ENCODE data around the gene SF3A1.
"Not testable (repeated sequence)": the region's sequence is repeated elsewhere in the genome, so short reads cannot be mapped to it uniquely, and the experiment has no call there.

Gene SF3A1

GRCh38 chr22:30357236-30357570, 509 bp upstream of the SF3A1 start:
- in situ Hi-C loops (cut with MboI; ENCODE audit: low sequenced_read_pairs), result no loop called here

- in situ Hi-C loops (cut with MboI; ENCODE audit: low sequenced_read_pairs), result no loop called here
Observed at GRCh38 chr22:30354644-30355043, 2.0 kb downstream of the SF3A1 start.

GRCh38 chr22:30351226-30351625, 5.5 kb downstream of the SF3A1 start:
- in situ Hi-C loops (cut with MboI; ENCODE audit: low sequenced_read_pairs), result no loop called here

DNA sequence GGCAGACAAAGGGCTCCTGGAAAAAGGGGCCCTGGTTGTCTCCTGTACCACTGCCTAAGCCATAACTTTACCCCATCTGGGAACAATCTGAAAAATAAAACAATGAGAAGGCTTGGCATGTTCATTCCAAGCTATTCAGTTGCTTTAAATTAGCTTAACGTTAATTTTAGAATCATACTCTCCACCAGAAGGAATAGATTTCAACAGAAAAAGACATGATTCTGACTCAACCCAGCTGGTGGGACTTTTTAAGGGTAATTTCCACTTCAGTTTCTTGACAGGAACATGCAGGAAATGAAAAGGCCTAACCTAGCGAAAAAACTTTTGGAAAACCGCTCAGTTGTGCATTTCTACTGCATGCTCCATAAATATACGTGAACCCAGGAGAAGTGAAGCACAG, 7.9 kb downstream of the SF3A1 start:
- in situ Hi-C loops (cut with MboI; ENCODE audit: low sequenced_read_pairs), result no loop called here

DNA sequence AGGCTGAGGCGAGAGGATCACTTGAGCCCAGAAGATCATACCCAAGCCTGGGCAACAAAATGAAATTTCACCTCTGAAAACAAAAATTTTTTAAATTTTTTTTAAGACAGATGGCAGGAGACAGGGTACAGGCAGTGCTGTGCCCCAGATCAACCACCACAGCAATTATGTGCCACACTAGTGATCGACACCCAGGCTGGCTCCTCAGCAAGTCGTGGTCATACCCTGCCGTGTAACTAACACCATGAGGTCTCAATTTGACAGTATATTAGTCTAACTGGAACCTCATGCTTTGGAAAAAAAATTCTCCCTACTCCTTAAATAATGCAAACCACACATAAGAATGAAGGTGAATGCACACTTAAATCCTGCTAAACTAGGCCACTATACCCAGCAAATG, 8.3 kb downstream of the SF3A1 start:
- in situ Hi-C loops (cut with MboI; ENCODE audit: low sequenced_read_pairs), result no loop called here

DNA sequence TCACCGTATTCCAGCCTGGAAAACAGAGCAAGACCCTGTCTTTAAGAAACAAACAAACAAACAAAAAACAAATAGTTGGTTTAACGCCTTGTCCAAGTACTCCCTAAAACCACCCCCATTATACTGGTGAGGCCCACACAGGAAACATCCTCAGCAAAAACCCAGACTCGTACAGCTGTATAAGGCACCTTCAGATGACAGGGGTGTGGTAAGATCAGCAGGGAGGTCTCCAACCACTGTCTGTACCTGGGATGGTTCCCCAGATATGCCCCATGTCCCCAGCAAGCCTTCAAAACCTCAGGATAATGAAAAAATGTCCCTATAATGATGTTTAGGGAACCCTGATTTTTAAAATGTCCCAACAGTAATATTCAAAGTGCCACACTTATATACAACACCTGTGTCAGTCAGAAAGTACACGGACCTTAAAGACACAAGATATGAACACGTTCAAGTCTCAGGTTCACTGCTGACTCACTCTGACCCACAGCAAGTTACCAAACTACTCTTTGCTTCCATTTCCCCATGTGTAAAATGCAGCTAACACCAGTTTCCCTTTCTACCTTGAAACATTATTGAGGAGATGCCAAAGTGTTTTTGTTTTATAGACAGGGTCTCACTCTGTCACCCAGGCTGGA, 9.3 kb downstream of the SF3A1 start:
- in situ Hi-C loops (cut with MboI; ENCODE audit: low sequenced_read_pairs), result no loop called here

GRCh38 chr22:30344447-30345200, 12.1 kb downstream of the SF3A1 start:
- in situ Hi-C loops (cut with MboI; ENCODE audit: low sequenced_read_pairs), result no loop called here

GRCh38 chr22:30340911-30341685, 15.6 kb downstream of the SF3A1 start:
- in situ Hi-C loops (cut with MboI; ENCODE audit: low sequenced_read_pairs), result no loop called here

DNA sequence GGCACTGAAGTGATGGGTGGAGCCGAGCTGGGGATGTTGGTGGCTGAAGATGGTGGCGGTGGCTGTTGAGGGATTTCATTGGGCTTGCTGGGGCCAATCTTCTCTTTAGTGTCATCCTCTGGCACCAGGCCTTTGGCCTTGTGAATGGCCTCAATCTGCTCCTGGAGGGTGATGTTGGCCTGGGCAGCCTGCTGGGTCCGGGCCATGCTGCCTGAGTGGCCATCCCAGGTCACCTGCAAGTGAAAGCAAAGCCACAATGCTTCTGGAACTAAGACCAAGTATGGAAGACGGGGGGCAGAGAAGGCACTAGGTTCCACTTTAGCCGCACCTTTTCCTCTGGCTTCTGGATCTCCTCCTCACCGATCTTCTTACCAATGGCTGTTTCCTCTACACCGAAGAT, 17.9 kb downstream of the SF3A1 start:
- in situ Hi-C loops (cut with MboI; ENCODE audit: low sequenced_read_pairs), result no loop called here

- in situ Hi-C loops (cut with MboI; ENCODE audit: low sequenced_read_pairs), result not testable (repeated sequence)
Observed at GRCh38 chr22:30338341-30338740, 18.4 kb downstream of the SF3A1 start.

- in situ Hi-C loops (cut with MboI; ENCODE audit: low sequenced_read_pairs), result no loop called here
Observed at GRCh38 chr22:30337461-30337778, 19.3 kb downstream of the SF3A1 start.

DNA sequence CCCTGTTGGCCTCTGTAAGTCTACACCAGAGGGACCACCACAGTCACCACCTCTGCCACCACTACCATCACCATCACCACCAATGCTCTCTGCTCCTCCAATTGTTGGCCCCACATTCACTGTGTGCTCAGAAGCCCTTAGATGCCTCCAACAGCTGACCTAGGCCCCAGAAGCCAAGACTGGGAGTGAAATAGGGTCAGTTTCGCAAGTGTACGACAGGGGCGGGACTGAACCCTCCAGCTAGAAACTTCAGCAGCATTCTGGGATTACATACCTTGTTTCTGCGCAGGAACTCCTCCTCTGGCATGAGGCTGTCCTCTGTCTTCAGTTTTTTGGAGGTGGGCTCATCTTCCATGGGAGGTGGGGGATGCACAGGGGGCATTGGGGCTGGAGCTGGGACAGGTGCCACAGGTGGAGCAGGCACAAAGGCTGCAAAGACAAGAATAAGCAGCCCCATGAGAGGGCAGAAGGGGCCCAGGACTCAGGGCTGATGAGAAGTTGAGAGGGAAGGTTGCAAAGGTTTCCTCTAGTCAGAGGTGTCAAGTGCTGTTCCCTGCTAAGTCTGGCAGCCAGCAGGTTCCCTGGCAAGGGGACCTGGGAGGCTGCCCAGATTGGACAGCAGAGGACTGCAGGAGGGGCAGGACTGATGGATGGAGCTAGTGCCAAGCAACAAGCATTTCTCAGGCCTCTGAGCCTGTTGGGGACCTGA, 19.8 kb downstream of the SF3A1 start:
- in situ Hi-C loops (cut with MboI; ENCODE audit: low sequenced_read_pairs), result no loop called here

DNA sequence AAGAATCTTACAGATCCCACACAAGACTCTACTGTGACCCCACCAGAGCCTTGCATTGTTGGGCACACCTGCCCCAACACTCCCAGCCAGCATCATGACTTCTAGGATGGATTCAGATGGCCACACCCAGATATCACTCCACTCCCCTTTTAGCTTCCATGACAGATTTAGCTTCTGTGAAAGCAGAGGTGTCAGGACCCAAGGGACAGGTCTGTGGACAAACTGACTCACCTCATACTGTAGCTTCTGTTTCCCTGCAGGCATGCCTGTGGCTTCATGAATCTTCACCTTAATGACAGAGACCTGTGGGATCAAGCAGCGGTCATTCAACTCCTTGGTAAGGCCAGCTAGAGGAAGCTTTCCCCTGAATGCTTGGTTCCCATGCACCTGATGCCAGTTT, 21.5 kb downstream of the SF3A1 start:
- in situ Hi-C loops (cut with MboI; ENCODE audit: low sequenced_read_pairs), result no loop called here

- in situ Hi-C loops (cut with MboI; ENCODE audit: low sequenced_read_pairs), result no loop called here
Observed at GRCh38 chr22:30334646-30335045, 22.0 kb downstream of the SF3A1 start.

- in situ Hi-C loops (cut with MboI; ENCODE audit: low sequenced_read_pairs), result no loop called here
Observed at GRCh38 chr22:30333707-30334087, 23.0 kb downstream of the SF3A1 start.

- in situ Hi-C loops (cut with MboI; ENCODE audit: low sequenced_read_pairs), result no loop called here
Observed at GRCh38 chr22:30332994-30333706, 23.5 kb downstream of the SF3A1 start.

DNA sequence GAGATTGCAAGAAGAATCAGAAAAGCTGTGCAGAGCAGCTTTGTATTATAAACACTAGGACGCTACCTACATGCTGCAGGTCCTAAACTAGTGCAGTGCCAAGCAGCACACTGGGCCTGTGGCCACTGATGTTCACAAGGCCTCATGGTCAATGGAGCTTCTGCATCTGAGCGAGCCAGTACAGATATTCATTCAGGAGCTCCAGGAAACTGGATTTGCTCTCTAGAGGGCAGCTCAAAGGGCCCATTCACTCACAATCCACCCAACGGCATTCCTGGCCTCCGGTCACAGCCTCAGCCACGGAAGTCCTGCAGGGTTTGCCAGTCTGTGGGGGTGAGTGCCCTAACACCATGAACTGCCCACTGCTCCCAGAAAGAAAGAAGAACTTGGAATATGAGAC, 24.1 kb downstream of the SF3A1 start:
- in situ Hi-C loops (cut with MboI; ENCODE audit: low sequenced_read_pairs), result no loop called here

DNA sequence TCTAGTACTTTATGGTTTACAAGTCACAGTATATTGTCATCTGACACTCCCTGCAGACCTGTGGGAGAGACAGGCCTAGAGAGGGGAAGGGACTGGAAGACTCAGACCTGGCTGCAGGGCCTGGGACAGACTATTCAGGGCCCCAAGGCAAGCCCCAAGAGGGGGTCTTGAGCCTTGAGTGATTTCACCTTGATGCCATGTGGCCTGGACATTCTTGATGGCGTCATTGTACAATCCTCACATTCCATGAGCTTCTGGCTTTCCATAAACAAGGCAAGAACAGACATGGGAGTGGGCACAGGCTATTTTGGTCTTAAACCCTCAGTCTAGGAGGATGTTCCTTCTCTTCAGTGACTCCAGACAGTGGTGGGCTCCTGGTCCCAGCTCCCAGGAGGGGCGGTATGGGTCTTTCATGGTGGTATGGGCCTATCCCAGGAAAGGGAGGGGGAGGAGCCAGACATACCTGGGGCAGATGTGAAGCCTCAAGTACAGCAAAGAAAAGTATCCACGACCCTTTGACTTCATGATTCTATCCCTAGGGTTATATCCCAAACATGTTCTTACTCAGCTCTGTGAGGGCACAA, 28.1 kb downstream of the SF3A1 start:
- in situ Hi-C loops (cut with MboI; ENCODE audit: low sequenced_read_pairs), result no loop called here

- in situ Hi-C loops (cut with MboI; ENCODE audit: low sequenced_read_pairs), result no loop called here
Observed at GRCh38 chr22:30327864-30328345, 28.8 kb downstream of the SF3A1 start.

GRCh38 chr22:30326706-30327362, 29.9 kb downstream of the SF3A1 start, which contains the start of gene TBC1D10A:
Gene TBC1D10A (minus strand): TSS chr22:30326941. CDS start chr22:30326881, 60 bp downstream.
- in situ Hi-C loops (cut with MboI; ENCODE audit: low sequenced_read_pairs), result no loop called here
